ENCODE measurements around the gene UBL7.
"Not testable (repeated sequence)": the region's sequence is repeated elsewhere in the genome, so short reads cannot be mapped to it uniquely, and the experiment has no call there.

UBL7 gene

DNA sequence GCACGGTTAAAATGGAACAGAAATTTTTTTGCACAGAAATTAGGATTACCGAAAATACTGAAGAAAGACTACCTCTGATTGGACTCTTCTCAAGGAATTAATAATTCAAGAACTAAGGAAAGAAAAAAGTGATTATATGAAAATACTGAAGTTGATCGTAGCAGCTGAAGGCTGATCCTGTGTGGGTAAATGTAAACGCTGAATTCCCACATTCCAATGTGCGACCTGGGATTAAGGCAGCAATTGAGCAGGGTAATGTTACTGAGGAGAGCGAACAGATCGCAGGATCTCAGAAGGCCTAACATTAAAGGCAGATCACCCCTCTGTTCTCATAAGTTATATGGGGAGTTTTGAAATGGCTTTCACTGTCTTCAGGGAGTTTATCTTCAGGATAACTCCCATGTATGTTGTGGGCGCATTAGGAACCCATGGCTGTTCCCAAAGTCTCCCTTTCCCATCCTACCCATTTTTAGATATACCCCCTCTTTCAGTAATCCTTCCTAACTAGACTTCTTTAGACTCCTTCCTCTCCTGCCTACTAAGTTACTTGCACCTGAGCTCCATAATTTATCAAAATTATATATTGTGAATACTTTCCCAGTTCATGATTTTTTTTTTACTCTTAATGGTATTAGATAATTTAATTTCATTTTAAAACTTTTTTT lies 1.0 kb upstream of the UBL7 start:
- peak; percentile 16 for DNase-seq

- peak; percentile 28 for DNase-seq
Measured at GRCh38 chr15:74460298-74460697, 662 bp downstream of the UBL7 start.

DNA sequence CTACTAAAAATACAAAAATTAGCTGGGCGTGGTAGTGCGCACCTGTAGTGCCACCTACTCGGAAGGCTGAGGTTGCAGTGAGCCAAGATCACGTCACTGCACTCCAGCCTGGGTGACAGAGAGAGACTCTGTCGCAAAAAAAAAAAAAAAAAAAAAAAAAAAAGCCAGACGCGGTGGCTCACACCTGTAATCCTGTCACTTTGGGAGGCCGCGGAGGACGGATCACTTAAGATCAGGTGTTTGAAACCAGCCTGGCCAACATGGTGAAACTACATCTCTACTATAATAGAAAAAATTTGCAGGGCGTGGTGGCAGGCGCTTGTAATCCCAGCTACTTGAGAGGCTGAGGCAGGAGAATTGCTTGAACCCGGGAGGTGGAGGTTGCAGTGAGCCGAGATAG lies 1.2 kb downstream of the UBL7 start:
- DNase-seq, result not testable (repeated sequence)

GRCh38 chr15:74458473-74458872 lies 2.5 kb downstream of the UBL7 start:
- DNase-seq, result no peak

GRCh38 chr15:74457036-74457435 lies 3.9 kb downstream of the UBL7 start:
- not testable (repeated sequence) for DNase-seq

DNA sequence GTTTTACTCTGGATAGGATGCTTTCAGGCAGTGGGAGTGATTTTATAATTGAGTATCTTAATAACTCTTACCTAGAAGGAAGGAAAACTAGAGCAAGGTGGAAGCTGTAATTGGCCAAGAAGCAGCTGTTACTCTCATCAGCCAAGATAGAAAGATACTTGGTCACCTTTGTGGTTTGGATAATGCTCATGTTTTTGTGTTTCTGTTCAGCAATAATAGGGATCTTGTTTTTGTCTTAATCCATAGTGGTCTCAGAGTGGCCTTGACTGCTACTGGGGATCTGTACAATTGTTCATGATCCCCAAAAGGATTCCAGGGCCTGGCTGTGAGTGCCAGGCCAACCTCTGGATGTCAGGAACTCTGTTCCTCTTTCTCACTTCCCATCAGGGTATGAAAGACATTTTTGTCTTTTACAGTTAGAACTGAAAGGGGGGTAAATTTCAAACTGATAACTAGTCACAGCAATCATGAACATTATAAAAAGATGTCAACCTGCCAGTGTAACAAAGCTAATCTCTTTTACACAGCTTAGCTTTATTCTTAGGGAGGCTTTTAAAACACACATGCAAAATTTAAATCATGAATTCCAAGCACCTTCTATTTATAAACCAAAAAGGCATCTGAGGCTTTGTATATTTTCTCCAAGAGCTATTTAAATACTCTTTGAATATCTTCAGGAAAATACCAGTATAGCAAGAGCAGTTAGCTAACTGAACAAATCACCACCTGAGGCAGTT lies 6.0 kb downstream of the UBL7 start:
- peak; percentile 1 for DNase-seq

GRCh38 chr15:74453925-74454763 lies 6.8 kb downstream of the UBL7 start:
- no peak for DNase-seq

GRCh38 chr15:74451861-74452835 lies 8.8 kb downstream of the UBL7 start:
- DNase-seq, result no peak

DNA sequence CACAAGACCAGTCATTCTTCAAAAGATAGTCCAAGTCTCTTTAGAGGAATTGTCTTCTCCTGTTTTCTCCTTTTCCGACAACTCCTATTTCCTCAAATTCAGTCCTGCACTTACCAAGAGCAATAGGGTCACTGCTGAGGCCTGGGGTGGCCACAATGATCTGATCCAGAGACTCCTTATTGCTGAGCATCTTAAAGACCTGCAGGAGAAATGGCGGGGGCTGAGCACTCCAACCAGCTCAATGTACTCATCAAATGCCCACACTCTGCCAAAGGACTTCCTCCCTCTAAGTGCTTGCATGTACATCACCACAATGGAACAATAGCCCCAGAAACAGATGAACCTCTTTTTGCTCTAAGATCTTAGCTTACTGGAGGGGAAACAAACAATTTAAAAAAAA lies 9.6 kb downstream of the UBL7 start:
- DNase-seq, result no peak

DNA sequence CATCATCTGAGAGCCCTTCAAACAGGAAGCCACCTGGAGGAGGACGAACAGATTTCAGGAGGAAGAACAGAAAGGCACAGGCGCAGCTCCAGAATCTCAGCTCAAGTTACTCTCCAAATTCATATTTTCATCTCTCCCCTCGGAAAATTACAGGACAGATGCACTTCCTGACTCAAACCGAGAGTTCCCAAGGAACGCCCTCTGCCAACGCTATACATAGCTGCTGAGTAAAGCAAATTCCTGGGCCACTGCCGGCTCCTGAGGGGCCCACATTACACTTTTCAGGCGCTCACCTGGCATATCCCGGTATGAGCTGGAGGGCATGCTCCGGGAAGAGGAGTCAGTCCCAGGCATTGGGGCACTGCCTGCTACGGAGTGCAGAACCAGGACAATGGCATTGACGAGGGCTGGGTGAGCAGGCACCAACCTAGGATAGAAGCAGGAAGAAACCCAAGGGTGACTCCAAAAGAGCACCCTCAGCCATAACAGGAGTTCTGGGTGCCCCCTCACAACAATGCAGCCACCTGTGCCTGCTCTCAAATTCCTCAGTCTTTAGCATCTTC lies 11.2 kb downstream of the UBL7 start:
- no peak for DNase-seq

- DNase-seq, result no peak
Measured at GRCh38 chr15:74449095-74449494, 11.9 kb downstream of the UBL7 start.

DNA sequence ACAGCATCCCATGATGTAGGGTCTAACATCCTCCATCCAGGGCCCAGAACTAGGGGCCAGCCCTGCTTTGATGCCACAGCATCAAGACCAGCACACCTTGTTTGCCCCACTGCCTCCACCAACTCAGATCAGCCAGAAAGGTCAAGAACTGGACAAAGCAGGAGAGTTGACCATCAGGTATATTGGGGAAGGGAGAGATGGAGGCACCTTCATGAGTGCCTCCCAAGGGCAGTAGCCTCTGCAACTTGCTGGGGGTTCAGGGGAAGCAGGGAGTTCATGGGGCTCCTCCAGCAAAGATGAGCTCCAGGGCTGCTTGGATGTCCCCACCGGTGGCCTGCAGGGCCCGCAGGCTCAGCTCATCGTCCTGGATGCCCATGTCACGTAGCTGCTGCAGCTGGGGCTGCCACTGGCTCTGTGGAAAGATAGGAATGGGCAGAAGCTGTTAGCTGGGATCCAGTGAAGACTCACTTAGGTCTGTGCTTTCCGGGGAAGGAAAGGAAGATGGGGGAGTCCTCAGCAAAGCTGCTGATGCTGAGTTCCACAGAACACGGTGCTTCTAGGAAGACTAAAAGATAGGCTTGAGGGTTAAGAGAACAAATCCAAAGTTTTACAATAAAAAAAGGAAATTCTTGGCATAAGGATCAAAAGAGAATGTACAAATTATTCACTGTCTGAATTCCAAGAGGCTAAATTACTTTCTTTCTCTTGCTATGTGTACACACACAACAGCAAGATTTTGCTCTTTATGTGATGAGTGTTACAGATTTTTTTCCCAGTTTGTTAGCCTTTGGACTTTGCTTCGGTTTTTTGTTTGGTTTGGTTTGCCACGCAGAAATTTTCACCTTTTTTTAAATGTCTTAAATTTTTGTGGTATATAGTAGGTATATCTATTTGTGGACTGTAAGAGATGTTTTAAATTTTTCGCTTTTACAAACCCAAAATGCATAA lies 14.9 kb downstream of the UBL7 start:
- no peak for DNase-seq

- DNase-seq, result no peak
Measured at GRCh38 chr15:74444106-74445062, 16.6 kb downstream of the UBL7 start.

DNA sequence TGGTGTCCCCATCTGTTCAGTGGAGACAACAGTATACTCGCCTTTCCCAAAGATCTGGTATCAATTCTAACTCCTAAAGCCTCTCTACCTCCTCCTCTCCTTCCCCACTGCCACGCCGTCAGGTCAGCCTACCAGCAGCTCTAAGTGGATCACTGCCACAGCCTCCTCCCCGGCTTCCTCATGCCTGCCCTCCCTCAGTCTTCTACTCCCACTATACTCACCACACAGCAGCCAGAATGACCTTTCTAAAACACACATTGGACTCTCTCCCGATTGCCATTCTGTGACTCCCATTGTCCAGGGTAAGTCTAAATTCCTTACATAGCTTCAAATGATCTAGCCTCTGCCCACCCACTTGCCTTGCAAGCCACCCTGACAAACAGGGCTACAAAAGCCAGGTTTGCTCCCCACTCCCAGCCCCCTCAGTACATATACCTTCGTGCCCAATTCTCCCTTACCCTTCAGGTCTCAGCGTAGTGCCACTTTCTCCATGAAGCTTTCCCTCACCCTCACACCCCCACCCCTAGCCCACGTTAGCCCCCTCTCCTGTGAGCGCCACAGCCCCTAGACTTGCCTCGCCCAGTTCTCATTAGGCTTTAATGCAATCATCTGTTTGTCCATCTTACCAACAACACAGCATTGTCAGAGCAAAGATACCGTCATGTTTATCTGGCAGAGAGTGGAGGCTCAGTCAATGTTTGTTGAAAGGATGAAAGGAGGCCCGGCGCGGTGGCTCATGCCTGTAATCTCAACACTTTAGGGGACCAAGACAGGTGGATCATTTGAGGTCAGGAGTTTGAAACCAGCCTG lies 17.7 kb downstream of the UBL7 start:
- DNase-seq, result no peak

- DNase-seq, result no peak
Measured at GRCh38 chr15:74442604-74443003, 18.4 kb downstream of the UBL7 start.

DNA sequence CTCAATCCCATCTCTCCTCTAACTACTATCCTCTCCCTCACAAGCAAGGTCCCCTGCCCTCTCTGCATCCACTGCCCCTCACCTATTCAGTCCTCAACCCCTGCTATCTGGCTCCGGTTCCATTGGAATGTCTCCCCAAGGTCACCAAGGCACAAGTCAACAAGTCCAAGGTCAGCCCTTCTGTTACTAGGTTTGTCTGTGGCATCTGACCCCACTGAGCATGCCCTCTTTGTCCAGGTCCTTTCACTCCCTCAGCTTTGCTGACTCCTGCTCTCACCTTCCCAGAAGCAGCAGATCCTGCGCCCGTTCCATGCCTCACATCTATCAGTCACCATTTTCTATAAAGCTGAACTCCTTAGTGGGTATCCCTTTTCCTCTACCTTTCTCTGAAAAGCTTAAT lies 18.9 kb downstream of the UBL7 start:
- DNase-seq, result no peak

DNA sequence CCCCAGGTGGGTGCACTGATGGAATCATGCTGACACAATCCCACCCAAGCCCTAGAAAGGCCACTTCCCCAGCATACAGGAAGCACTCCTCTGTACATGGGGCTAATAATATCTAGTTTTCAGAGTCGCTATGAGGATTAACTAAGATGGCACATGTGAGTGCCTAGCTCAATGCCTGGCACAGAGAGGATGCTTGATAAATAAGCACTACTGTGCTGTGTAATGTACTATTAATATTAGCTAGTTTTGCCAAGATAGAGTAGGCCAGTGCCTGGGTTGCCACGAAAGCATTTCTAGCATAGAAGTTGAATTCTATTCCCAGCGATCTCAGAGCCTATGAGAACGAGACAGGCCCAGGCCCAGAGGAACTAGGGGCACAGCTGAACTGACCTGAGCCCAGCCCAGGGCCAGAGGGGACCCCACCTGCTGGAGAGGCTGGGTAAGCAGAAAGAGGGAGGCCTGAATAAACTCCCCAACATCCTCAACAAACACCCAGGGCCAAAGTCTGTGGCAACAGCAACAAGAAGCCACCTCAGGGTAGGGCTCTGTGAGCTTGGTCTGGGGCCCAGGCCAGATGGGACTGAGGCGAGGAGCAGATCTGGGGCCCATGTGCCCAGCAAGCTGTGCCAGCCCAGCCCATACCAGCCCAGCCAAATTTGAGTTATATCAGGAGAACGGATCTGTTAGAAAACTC lies 19.6 kb downstream of the UBL7 start:
- DNase-seq, result no peak

DNA sequence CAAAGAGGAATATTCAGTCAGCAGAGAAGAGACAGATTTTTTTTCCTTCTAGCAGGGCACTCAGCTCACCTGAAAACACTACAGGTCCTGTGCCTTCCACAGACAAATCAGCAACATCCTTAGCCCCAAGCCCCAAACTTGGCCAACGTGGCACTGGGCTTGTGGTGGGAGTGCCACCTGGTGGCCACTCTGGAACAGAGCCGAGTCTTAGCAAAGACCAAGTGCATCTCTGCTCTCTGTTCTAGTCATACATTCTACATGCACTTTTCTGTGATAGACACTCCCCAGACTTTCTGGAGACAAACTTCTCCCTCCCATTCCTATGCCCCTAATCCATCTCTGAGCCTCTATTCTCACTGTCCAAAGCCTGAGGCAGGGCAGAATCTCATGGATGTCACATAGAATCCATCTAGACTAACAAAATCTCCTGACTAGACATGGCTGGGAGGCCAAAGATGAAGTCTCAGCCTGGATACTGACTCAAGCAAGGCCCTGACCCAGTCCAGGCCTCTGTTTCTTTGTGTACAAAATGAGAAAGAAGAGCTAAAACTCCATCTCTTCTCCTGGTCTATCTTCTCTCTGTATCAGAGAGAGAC lies 22.1 kb downstream of the UBL7 start:
- peak; percentile 94 for DNase-seq

Data from RPMI8226 (cell line).